ENCODE results near the gene CKAP4. TPM values are rescaled to one million over a fixed set of nuclear protein-coding genes. Genes with fewer than 3 reads are reported as not detected.

CKAP4 gene
- total and polyA plus RNA-seq, 2 of the 13 experiments (the other 11 are each of a cell fraction or from before 2014, with no cell fraction given), result 39.2 to 70.2 TPM

- TF ChIP-seq ARHGAP35 (CRISPR knock-in tag; IDR thresholded peaks at IDR 0.05; ENCODE audit: borderline replicate concordance), result no peak
- TF ChIP-seq ZZZ3 (CRISPR knock-in tag; IDR thresholded peaks at IDR 0.05; ENCODE audit: borderline replicate concordance), result no peak
- peak; percentile 75; the same call in 1 of the 2 replicates for TF ChIP-seq KAT8 (CRISPR knock-in tag; IDR thresholded peaks at IDR 0.05)
- TF ChIP-seq CEBPG (CRISPR knock-in tag; IDR thresholded peaks at IDR 0.05), result peak; percentile 58
- no peak for TF ChIP-seq ZNF83 (CRISPR knock-in tag; IDR thresholded peaks at IDR 0.05; ENCODE audit: borderline replicate concordance)
- TF ChIP-seq ETS1 (CRISPR knock-in tag; IDR thresholded peaks at IDR 0.05), result no peak
- no peak for TF ChIP-seq ZSCAN22 (CRISPR knock-in tag; IDR thresholded peaks at IDR 0.05)
- TF ChIP-seq ZBTB26 (CRISPR knock-in tag; IDR thresholded peaks at IDR 0.05; ENCODE audit: borderline replicate concordance), result peak; percentile 98
- no peak for TF ChIP-seq ZNF761 (CRISPR knock-in tag; conservative IDR thresholded peaks at IDR 0.05)
- TF ChIP-seq CREB1 (IDR thresholded peaks at IDR 0.05), result peak; percentile 89
- TF ChIP-seq CREB1 (CRISPR knock-in tag; IDR thresholded peaks at IDR 0.05), result peak; percentile 88
- peak; percentile 100 for TF ChIP-seq GFI1 (CRISPR knock-in tag; IDR thresholded peaks at IDR 0.05; ENCODE audit: borderline replicate concordance)
- TF ChIP-seq ZBTB33 (CRISPR knock-in tag; IDR thresholded peaks at IDR 0.05), result 0 out of 2 replicates have a peak, but pooled peaks have one; percentile 51
- no peak for TF ChIP-seq NONO (IDR thresholded peaks at IDR 0.05)
- peak; percentile 52 for TF ChIP-seq NONO (CRISPR knock-in tag; conservative IDR thresholded peaks at IDR 0.05)
- TF ChIP-seq ZNF615 (CRISPR knock-in tag; IDR thresholded peaks at IDR 0.05; ENCODE audit: borderline replicate concordance), result no peak
- peak; percentile 75; the same call in 1 of the 2 replicates for TF ChIP-seq TARDBP (CRISPR knock-in tag; IDR thresholded peaks at IDR 0.05)
- peak; percentile 79 for TF ChIP-seq SKIL (CRISPR knock-in tag; IDR thresholded peaks at IDR 0.05; ENCODE audit: borderline replicate concordance)
- TF ChIP-seq ZBTB34 (CRISPR knock-in tag; IDR thresholded peaks at IDR 0.05), result peak; percentile 54; the same call in 1 of the 2 replicates
- TF ChIP-seq TRIM22 (IDR thresholded peaks at IDR 0.05), result no peak
Observed at GRCh38 chr12:106282457-106283097, 34.8 kb upstream of the CKAP4 start (continued).

All from HepG2 (cell line).